HAP-1 (cell line): Measurements from ENCODE around the gene CALCA.

ENCODE experiments used
- DNase-seq, 2 experiments: peaks; one replicate each; pipeline ENCODE4 v3.0.0-alpha.2; 2016 to 2020; ENCODE audit warnings: low spot score in 2 of 2
- H3K27me3 ChIP-seq: fragments of 250-450 bp; sonication (Bioruptor Pico); 2 replicates; pipeline ENCODE4 v1.5.1; 2020; ENCODE audit warnings: low read depth, mild to moderate bottlenecking, moderate library complexity
- H3K36me3 ChIP-seq: fragments of 250-450 bp; sonication (Bioruptor Pico); replicated peaks from 2 replicates; pipeline ENCODE4 v1.5.1; 2020; ENCODE audit warnings: mild to moderate bottlenecking
- H3K4me1 ChIP-seq: fragments of 250-450 bp; sonication (Bioruptor Pico); 2 replicates; pipeline ENCODE4 v1.5.1; 2020; ENCODE audit warnings: mild to moderate bottlenecking
- H3K4me3 ChIP-seq: fragments of 250-450 bp; sonication (Bioruptor Pico); 2 replicates; pipeline ENCODE4 v1.5.1; 2020; ENCODE audit warnings: mild to moderate bottlenecking, moderate library complexity
- H3K9me3 ChIP-seq: fragments of 250-450 bp; sonication (Bioruptor Pico); 2 replicates; pipeline ENCODE4 v1.5.1; 2020; ENCODE audit warnings: mild to moderate bottlenecking, moderate library complexity
- in situ Hi-C: fragments of 300-500 bp; cut with MboI; formaldehyde crosslinking; loops from 3 replicates; pipeline ENCODE4 v1.14.3; 2020; ENCODE audit warnings: low sequenced_read_pairs, inconsistent platforms, mixed read lengths

The CALCA gene

GRCh38 chr11:14972581-14973495, 687 bp upstream of the CALCA start:
- in situ Hi-C loops = no loop called here
- H3K9me3 ChIP-seq = no peaks in the 10 kb centered on the region
- H3K27me3 ChIP-seq = peaks cover 41% of the 10 kb centered on the region
- H3K4me1 ChIP-seq = no peaks in the 10 kb centered on the region
- no peak for DNase-seq
- no peak overlapping the region for H3K4me3 ChIP-seq
- H3K36me3 ChIP-seq = no peaks in the 10 kb centered on the region

- DNase-seq = peak; percentile 8 to 80
- in situ Hi-C loops = no loop called here
- H3K27me3 ChIP-seq = peaks cover 24% of the 10 kb centered on the region
These were observed 2.2 kb downstream of the CALCA start for GRCh38 chr11:14969901-14970323.

GRCh38 chr11:14967581-14968243, 4.4 kb downstream of the CALCA start:
- Histone ChIP-seq H3K36me3 (no peaks in the 10 kb centered on the region), H3K4me1 (no peaks in the 10 kb centered on the region), H3K4me3 (no peak overlapping the region), H3K9me3 (no peaks in the 10 kb centered on the region), H3K27me3 (peaks cover 5% of the 10 kb centered on the region; the same call in 1 of the 2 replicates)
- DNase-seq = no peak
- in situ Hi-C loops = no loop called here

More at GRCh38 chr11:14969901-14970323, 2.2 kb downstream of the CALCA start:
- Histone ChIP-seq H3K9me3 (no peaks in the 10 kb centered on the region), H3K4me1 (no peaks in the 10 kb centered on the region), H3K36me3 (no peaks in the 10 kb centered on the region), H3K4me3 (no peak overlapping the region)

DNA sequence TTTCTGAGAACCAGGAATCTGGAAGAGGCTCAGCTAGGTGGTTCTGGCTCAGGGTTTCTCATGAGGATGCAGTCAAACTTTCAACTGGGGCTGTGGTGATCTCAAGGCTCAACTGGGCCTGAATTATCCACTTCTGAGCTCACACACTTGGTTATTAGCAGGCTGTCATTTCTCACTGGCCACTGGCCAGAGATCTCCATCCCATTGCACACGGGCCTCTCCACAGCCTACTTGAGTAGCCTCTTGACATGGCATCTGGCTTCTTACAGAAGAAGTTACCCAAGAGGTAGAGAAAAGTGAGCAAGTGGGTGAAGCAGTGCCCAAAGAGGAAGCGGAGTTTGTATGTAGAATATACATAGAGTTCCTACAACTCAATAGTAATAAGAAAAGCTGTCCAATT, 16.0 kb downstream of the CALCA start:
- in situ Hi-C loops = no loop called here
- H3K36me3 ChIP-seq = no peaks in the 10 kb centered on the region
- DNase-seq = no peak
- H3K4me1 ChIP-seq = no peaks in the 10 kb centered on the region
- no peaks in the 10 kb centered on the region for H3K27me3 ChIP-seq
- no peaks in the 10 kb centered on the region for H3K9me3 ChIP-seq
- H3K4me3 ChIP-seq = no peak overlapping the region

DNA sequence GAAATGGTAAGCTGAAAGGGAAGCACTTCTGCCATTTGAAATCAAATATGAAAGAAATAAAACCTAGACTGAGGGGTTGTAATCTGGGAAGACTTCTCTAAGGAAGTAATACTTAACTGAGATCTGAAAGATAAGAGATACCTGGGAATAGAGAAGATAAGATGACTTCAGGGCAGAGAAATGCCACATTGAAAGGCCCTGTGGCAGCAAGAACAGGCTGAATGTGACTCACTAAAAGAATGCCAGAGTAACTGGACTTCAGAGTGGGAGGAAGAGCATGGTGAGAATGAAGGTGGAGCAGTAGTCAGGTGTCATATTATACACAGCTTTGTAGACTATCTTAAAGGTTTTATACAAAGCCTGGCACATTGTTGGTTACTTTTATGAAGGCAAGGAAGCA, 17.6 kb downstream of the CALCA start:
- H3K36me3 ChIP-seq = no peaks in the 10 kb centered on the region
- H3K4me1 ChIP-seq = no peaks in the 10 kb centered on the region
- no peak for DNase-seq
- H3K9me3 ChIP-seq = no peaks in the 10 kb centered on the region
- H3K27me3 ChIP-seq = no peaks in the 10 kb centered on the region
- H3K4me3 ChIP-seq = no peak overlapping the region
- in situ Hi-C loops = no loop called here

DNA sequence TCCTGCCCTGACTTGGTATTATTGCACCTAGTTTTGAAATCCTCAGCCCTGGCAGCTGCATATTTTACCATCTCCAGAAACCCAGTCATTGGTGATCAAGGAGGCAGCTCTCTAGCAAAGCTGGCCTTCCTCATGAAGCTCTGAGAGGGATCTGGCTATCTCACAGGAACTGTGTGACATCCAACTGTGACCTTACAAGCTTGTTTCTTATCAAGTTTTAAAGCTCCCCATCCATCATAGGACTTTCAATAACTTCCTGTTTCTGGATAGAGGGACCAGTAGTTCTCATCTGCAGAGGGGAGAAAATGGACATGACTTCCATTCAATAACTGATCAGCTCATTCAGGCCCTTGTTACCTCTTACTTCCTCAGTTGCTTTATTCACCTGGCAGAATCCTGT, 18.2 kb downstream of the CALCA start:
- Histone ChIP-seq H3K27me3 (no peaks in the 10 kb centered on the region), H3K9me3 (no peaks in the 10 kb centered on the region), H3K4me3 (no peak overlapping the region), H3K4me1 (no peaks in the 10 kb centered on the region), H3K36me3 (no peaks in the 10 kb centered on the region)
- in situ Hi-C loops = no loop called here
- no peak for DNase-seq

DNA sequence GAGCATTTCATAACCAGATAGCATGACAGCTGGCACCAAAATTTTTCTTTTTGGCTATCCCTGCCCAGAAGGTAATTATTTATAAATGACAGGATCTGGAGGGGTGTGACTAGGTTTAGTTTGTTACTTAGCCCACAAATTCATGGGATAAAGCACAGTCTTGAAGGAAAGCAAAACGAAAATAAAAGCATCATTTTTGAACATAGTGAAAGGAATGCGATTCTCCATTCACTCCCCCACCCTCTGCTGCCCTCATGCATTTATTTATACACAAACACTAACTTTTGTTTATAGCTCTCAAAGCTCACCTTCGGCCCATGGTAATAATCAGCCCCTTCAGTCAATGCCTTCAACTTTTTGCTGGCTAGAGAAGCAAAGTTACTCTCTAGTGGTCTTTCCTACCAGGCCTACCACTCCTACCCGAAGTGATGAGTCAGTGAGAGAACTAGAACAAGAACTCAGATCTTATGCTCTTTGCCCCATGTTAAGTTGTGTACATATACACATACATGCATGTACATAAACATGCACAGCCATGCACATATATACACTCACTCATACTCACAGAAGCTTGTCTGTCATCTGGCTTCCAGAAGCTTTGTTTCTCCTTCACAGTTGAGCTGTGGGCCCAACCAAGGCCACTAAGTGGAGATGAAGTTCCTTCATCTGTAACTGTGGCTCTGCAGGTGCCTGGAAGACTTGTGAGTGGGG, 22.6 kb downstream of the CALCA start:
- in situ Hi-C loops = no loop called here
- no peak overlapping the region for H3K4me3 ChIP-seq
- H3K4me1 ChIP-seq = no peaks in the 10 kb centered on the region
- H3K36me3 ChIP-seq = no peaks in the 10 kb centered on the region
- 0 out of 2 replicates have a peak, but pooled peaks cover 2% of the 10 kb centered on the region for H3K27me3 ChIP-seq
- DNase-seq = no peak
- H3K9me3 ChIP-seq = no peaks in the 10 kb centered on the region

- Histone ChIP-seq H3K36me3 (no peaks in the 10 kb centered on the region), H3K4me1 (no peaks in the 10 kb centered on the region), H3K27me3 (no peaks in the 10 kb centered on the region), H3K4me3 (no peak overlapping the region), H3K9me3 (no peaks in the 10 kb centered on the region)
- in situ Hi-C loops = no loop called here
- no peak for DNase-seq
These were observed 29.4 kb downstream of the CALCA start for GRCh38 chr11:14942745-14943144.

- Histone ChIP-seq H3K9me3 (no peaks in the 10 kb centered on the region), H3K4me1 (no peaks in the 10 kb centered on the region), H3K4me3 (no peak overlapping the region), H3K27me3 (no peaks in the 10 kb centered on the region), H3K36me3 (no peaks in the 10 kb centered on the region)
- DNase-seq = peak in 1 of 2 experiments; percentile 9
- in situ Hi-C loops = no loop called here
These were observed 33.2 kb downstream of the CALCA start for GRCh38 chr11:14938936-14939335.

GRCh38 chr11:14934641-14935351, 37.4 kb downstream of the CALCA start:
- Histone ChIP-seq H3K4me3 (no peak overlapping the region), H3K9me3 (no peaks in the 10 kb centered on the region; the same call in 1 of the 2 replicates), H3K4me1 (no peaks in the 10 kb centered on the region), H3K36me3 (no peaks in the 10 kb centered on the region), H3K27me3 (no peaks in the 10 kb centered on the region)
- in situ Hi-C loops = no loop called here
- no peak for DNase-seq

- DNase-seq = no peak
- no peaks in the 10 kb centered on the region for H3K27me3 ChIP-seq
- H3K4me3 ChIP-seq = no peak overlapping the region
- in situ Hi-C loops = no loop called here
- no peaks in the 10 kb centered on the region; the same call in 1 of the 2 replicates for H3K9me3 ChIP-seq
- no peaks in the 10 kb centered on the region for H3K4me1 ChIP-seq
- H3K36me3 ChIP-seq = no peaks in the 10 kb centered on the region
These were observed 39.7 kb downstream of the CALCA start for GRCh38 chr11:14932447-14932846.

- in situ Hi-C loops = no loop called here
- DNase-seq = no peak
These were observed 41.8 kb downstream of the CALCA start for GRCh38 chr11:14930369-14930768.

GRCh38 chr11:14927146-14927545, 45.0 kb downstream of the CALCA start:
- Histone ChIP-seq H3K36me3 (no peaks in the 10 kb centered on the region), H3K4me1 (no peaks in the 10 kb centered on the region), H3K27me3 (no peaks in the 10 kb centered on the region), H3K9me3 (no peaks in the 10 kb centered on the region), H3K4me3 (no peak overlapping the region)
- no peak for DNase-seq
- in situ Hi-C loops = no loop called here

More at GRCh38 chr11:14930369-14930768, 41.8 kb downstream of the CALCA start:
- no peaks in the 10 kb centered on the region; the same call in 1 of the 2 replicates for H3K9me3 ChIP-seq
- no peaks in the 10 kb centered on the region for H3K27me3 ChIP-seq
- H3K4me3 ChIP-seq = no peak overlapping the region
- H3K36me3 ChIP-seq = no peaks in the 10 kb centered on the region
- no peaks in the 10 kb centered on the region for H3K4me1 ChIP-seq
